ENCODE results near the gene RTTN.
A peak's percentile ranks its signal among the peaks of the same experiment; 100 is the strongest.
"Not testable (repeated sequence)": the region's sequence is repeated elsewhere in the genome, so short reads cannot be mapped to it uniquely, and the experiment has no call there.

Gene RTTN, protein sequence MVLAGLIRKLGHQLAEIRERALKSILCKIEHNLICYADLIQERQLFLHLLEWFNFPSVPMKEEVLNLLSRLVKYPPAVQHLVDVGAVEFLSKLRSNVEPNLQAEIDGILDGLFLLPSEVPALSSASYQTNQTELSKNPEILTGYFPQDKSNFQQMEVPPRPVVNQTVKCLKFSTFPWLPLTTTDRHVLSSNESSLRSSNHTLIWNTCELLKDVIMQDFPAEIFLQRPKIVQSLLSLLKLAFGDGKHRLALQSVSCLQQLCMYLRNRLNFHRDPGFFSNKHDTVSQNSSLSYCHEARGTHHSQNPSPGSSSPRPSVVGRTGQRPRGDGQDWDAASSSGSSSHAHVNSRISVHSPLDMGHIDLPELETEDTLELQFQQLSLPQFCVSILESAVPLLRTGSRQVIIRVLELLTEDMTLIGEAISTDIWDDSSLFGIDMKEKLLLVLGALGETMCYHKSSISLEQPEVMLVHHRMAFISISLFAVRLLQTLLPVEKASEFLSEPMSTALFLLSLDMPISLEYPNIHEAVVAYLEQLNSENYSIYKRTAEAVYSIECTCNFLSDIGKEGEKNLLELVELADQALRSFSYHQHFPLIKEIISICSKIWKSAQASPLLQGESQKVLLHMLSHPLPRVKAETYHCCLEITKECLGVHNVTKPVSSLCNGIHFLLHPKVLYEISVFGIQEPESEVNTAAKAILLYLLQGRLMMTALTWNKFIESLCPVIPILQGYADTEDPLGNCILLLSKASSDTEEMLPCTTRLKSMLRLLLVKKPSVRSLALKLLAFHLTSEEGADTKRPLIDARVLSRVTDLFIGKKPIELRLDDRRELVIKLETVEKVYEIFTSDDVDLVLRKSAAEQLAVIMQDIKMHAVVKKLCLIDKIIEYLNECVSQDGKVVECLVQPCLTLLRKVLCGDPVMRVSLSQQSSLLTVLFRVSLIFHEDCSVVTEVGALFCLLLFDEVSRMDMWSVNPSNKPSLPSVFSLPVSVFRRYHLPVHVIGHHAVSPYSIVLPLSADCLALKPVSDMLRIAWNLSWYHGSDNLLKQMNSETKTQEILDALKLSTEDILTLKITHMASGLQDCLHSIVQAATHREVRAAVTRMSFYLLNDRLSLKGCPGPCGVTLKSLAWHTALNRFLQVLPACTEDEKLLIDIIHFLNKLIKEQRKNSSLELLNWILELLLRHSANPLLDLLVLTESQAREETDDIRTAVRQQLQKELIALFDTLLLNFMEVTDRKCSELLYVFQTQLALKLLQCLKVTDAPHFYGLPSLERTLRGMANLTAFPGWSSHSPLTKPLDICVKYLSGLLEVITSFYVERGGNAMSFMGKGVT (N-terminal part only)

GRCh38 chr18:70205421-70206397 is at the start of gene RTTN:
TSS of gene RTTN (minus strand) at chr18:70205687. CDS start at chr18:70205658, 29 bp downstream.
- peak; percentile 96 for DNase-seq

GRCh38 chr18:70250781-70251180 is 45.3 kb upstream of the RTTN start:
- no peak for DNase-seq

DNA sequence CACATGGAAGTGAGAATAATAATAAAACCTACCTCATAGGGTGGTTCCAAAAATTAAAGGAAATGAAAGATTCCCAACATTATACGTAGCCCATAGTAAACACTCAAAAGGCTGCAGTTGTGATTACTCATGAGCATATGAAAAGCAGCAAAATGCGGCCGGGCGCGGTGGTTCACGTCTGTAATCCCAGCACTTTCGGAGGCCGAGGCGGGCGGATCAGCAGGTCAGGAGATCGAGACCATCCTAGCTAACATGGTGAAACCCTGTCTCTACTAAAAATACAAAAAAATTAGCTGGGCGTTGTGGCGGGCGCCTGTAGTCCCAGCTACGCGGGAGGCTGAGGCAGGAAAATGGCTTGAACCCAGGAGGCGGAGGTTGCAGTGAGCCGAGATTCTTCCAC is 44.4 kb upstream of the RTTN start:
- DNase-seq = not testable (repeated sequence)

- no peak for DNase-seq
Measured at GRCh38 chr18:70249118-70249517, 43.6 kb upstream of the RTTN start.

DNA sequence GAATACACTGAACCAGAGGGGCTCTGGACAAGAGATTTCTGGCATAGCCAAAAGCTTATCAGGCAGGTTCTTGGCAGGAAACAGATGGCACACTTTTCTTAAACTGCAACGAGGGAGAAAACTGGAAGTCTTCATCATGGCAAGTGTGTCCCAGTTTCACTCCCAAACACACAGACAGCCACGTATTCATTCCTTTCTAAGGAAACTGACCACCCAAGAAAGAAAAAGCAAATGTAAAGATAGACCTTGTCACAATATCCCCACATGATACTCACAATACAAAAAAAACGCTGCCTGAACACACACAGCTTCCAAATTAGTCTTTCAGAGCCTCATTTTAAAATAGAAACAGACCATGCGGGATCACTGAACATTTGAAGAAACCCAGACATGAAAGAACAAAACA is 40.6 kb upstream of the RTTN start:
- peak; percentile 59 for DNase-seq

GRCh38 chr18:70243131-70243929 is 37.8 kb upstream of the RTTN start:
- DNase-seq = no peak

DNA sequence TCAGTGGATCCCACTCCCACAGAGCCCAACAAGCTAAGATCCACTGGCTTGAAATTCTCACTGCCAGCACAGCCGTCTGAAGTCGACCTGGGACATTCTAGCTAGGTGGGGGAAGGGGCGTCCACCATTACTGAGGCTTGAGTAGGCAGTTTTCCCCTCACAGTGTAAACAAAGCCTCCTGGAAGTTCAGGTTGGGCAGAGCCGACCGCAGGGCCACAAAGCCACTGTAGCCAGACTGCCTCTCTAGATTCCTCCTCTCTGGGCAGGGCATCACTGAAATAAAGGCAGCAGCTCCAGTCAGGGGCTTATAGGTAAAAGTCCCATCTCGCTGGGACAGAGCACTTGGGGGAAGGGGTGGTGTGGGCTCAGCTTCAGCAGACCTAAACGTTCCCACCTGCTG is 31.4 kb upstream of the RTTN start:
- DNase-seq = not testable (repeated sequence)

DNA sequence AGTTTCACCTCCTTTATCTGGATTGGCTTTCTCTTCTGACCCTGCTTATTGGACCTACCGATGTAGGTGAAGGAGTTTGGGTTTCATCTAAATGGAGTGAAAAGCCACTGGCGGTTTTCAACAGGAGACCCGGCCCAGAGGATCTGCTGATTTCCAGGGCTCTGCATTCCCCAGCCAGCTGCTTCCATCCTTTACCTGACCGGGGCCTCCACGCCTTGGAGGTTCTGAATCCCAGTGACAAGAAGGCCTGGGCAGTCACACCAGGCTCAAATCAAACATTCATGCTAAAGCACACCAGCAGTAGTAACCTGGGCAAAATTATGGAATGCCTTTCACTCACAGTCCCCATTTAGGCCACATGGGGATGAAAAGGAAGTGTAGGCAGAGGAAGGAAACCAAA is 30.0 kb upstream of the RTTN start:
- DNase-seq = no peak

DNA sequence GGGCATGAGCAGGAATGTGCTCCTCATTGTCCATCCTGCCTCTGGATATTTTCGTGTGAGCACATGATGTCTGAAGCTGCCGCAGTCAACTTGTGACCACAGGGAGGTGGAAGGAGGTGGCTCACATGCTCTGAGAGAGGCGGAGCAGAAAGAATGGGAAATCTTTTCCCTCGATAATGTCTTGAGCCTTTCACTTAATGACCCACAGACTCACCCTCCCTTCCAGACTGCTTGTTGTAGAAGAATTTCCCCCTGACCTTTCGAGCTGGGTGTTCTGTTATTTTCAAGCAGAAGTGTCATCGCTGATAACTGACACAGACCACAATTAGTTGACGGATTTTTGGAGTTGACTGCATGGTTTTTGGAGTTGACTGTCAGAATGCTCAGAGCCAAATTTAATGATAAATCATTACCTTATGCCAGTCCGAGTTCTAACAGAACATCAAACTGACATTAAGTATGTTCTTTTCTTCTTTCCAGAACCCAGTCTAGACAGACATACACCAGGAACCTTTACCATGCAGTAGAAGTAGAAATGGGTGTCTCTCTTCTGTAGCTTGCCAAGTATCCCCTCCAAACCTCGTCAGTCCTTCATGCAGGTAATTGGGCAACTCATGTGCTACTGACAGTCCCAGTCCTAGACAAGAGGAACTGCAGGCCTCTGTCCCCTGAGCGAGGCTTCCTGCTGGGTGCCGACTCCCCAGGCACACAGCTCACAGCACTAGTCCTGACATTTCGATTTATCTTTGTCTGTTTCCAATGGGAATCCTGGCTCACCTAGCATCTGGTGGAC is 29.4 kb upstream of the RTTN start:
- DNase-seq = no peak

DNA sequence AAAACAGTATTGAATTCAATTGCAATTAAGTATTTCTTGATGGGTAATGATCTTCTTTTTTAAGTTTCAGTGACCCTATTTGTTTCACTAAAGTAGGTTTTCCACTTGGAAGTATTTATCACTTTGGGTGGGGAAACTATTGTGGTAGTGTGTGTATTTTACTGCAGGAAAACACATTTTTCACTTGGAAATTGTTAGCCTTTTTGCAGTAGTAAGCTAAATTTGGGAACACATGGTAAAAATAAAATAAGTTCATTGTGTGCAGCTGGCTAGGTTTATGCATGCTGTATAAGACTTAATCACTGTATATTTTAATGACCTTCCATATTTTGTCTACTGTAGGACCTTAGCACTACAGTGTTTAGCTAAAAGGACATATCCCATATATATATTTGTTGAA is 28.5 kb upstream of the RTTN start:
- no peak for DNase-seq

DNA sequence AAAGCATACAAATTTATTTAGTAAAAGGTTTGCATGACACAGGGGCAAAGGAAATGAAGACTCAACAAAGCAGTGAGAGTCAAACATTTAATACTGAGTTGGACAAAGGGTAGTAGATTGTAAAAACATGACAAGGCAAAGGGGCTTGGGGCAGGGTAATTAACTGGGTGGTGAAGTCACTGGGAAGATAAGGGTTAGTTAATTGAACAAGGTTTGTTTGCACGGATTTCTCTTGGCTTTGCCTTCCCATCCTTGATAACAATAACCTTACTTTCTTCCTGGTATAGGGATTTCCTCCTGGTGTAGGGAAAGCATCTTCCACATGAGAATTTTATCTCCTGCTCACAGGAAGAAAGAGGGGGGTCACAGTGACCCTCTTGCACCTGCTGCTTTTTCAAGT is 26.8 kb upstream of the RTTN start:
- DNase-seq = no peak

- DNase-seq = no peak
Measured at GRCh38 chr18:70229639-70230038, 24.2 kb upstream of the RTTN start.

- DNase-seq = no peak
Measured at GRCh38 chr18:70228536-70228935, 23.0 kb upstream of the RTTN start.

DNA sequence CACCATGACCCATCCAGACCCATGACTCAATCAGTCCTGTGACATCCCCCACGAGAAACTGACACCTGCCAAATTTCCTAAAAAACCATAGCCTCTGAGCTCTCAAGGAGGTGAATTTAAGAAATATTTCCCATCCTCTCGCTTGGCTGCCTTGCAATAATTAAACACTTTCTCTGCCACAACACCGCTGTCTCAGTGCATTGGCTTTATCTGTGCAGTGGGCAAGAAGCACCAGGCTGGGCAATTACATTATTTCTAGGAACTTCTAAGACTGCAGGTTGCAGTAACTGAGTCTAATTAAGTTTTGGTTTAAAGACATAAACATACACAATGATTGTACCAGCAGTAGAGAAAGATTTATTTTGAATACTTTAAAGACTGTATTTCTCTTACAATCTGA is 22.0 kb upstream of the RTTN start:
- no peak for DNase-seq

DNA sequence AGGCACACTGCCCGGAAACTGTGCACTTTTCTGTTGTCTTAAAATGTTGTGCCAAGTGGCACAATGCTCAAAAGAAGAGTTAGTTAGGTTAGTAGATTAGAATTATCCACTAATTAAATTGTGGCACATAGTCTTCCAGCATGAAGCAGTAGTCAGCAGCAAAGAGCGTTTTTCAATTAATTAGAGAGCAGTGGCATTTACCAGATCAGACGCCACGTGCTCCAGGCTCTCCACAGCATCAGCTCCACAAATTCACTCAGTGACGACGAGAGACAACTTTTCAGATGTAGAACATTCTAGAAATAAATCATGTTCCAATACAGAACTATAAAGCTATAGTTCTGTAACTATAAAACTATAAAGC is 16.4 kb upstream of the RTTN start:
- DNase-seq = peak; percentile 46

- DNase-seq = peak; percentile 31
Measured at GRCh38 chr18:70221156-70221914, 15.8 kb upstream of the RTTN start.

GRCh38 chr18:70220628-70221027 is 15.1 kb upstream of the RTTN start:
- DNase-seq = no peak

DNA sequence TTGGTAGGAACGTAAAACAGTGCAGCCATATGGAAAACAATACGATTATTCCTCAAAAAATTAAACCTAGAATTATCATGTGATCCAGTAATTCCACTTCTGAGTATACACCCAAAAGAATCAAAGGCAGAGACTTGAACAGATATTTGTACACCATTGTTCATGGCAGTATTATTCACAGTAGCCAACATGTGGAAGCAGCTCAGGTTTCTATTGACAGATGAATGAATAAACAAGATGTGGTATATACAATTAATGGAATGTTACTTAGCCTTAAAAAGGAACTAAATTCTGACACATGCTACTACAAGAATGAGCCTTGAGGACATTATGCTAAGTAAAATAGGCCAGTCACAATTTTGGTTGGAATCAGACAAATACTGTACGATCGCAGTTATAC is 14.2 kb upstream of the RTTN start:
- DNase-seq = no peak

GRCh38 chr18:70216788-70217187 is 11.3 kb upstream of the RTTN start:
- no peak for DNase-seq
